DOHH2 (cell line): ENCODE results near the gene VCL.
"Not testable (repeated sequence)": the region's sequence is repeated elsewhere in the genome, so short reads cannot be mapped to it uniquely, and the experiment has no call there.

Source experiments
- H3F3A ChIP-seq: fragments of 200-600 bp; sonication (generic), shearing (Covaris generic); 2 replicates; pipeline ENCODE4 v1.6.0; 2016; ENCODE audit warnings: antibody characterized with exemption, mild to moderate bottlenecking; ENCODE audit not compliant: control insufficient read depth, insufficient read depth
- H3K27ac ChIP-seq: fragments of 200-600 bp; sonication (generic); 2 replicates; pipeline ENCODE4 v1.5.1; 2014; ENCODE audit warnings: low read depth, mild to moderate bottlenecking, low read length, moderate library complexity
- H3K27me3 ChIP-seq: fragments of 200-600 bp; sonication (generic); 2 replicates; pipeline ENCODE4 v1.6.1; 2014; ENCODE audit warnings: mild to moderate bottlenecking, low read length, mixed read lengths; ENCODE audit not compliant: control insufficient read depth
- H3K36me3 ChIP-seq: fragments of 200-600 bp; sonication (generic); 2 replicates; pipeline ENCODE4 v1.6.1; 2014; ENCODE audit warnings: mild to moderate bottlenecking, low read length, moderate library complexity, mixed read lengths; ENCODE audit not compliant: control insufficient read depth
- H3K4me1 ChIP-seq: fragments of 200-600 bp; sonication (generic); 2 replicates; pipeline ENCODE4 v1.6.1; 2014; ENCODE audit warnings: mild to moderate bottlenecking, low read length, mixed read lengths; ENCODE audit not compliant: control insufficient read depth
- H3K4me2 ChIP-seq: fragments of 200-600 bp; sonication (generic); 2 replicates; pipeline ENCODE4 v1.6.0; 2014; ENCODE audit warnings: mild to moderate bottlenecking, low read length, moderate library complexity
- H3K4me3 ChIP-seq: fragments of 200-600 bp; sonication (generic); 2 replicates; pipeline ENCODE4 v1.5.1; 2014; ENCODE audit warnings: mild to moderate bottlenecking, low read length, mixed read lengths
- H3K79me2 ChIP-seq: fragments of 200-600 bp; sonication (generic); 2 replicates; pipeline ENCODE4 v1.6.1; 2014; ENCODE audit warnings: mild to moderate bottlenecking, low read length, mixed read lengths; ENCODE audit not compliant: control insufficient read depth
- H3K9me2 ChIP-seq: fragments of 200-600 bp; sonication (generic); replicated peaks from 2 replicates; pipeline ENCODE4 v1.6.1; 2014; ENCODE audit warnings: mild to moderate bottlenecking, low read length, mixed read lengths; ENCODE audit not compliant: control insufficient read depth
- H3K9me3 ChIP-seq: fragments of 200-600 bp; sonication (generic); 2 replicates; pipeline ENCODE4 v1.6.1; 2014; ENCODE audit warnings: antibody characterized with exemption, low read length, mixed read lengths; ENCODE audit not compliant: control insufficient read depth, insufficient read depth
- H4K20me1 ChIP-seq: fragments of 200-600 bp; sonication (generic); 2 replicates; pipeline ENCODE4 v1.6.0; 2014; ENCODE audit warnings: low read depth, mild to moderate bottlenecking, antibody characterized with exemption, low read length, moderate library complexity; ENCODE audit not compliant: control insufficient read depth, insufficient read depth
- EZH2phosphoT487 ChIP-seq: fragments of 200-600 bp; sonication (generic); IDR thresholded peaks from 2 replicates; pipeline ENCODE4 v1.6.1; 2017; ENCODE audit warnings: borderline replicate concordance, mild to moderate bottlenecking, antibody characterized with exemption, low read length, moderate library complexity, mixed read lengths
- TF ChIP-seq, protein P1 (sequence below): fragments of 200-600 bp; sonication (generic); IDR thresholded peaks from one replicate; pipeline ENCODE4 v1.5.1; 2014; ENCODE audit warnings: antibody characterized with exemption, mild to moderate bottlenecking, low read depth, low read length; ENCODE audit not compliant: poor library complexity, severe bottlenecking

The VCL gene

DNA sequence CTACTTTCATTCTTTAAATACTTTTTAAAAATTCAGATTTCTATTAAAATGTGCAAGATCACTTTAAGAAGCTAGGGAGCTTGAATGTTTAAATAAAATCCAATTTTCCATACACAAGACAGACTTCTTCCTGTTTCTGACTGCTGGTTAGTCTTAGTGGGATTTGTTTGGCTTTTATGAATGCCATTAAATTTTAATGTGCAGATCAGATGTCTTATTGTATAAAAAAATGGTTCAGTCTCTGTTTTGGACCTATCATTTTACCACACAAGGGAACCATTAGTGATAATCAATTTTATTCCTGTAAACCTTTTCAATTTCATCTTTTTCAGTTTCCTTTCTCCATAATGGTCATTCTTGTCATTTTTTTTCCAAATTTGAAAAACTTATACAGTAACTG, 63.2 kb downstream of the VCL start:
- Histone ChIP-seq H3K4me1 (peaks cover 33% of the 10 kb centered on the region), H3K4me2 (no peak overlapping the region), H3F3A (peaks cover 5% of the 10 kb centered on the region; the same call in 1 of the 2 replicates), H3K36me3 (no peaks in the 10 kb centered on the region), H3K9me2 (no peaks in the 10 kb centered on the region), H3K9me3 (no peaks in the 10 kb centered on the region), H4K20me1 (no peaks in the 10 kb centered on the region), H3K79me2 (peaks cover 30% of the 10 kb centered on the region), H3K27ac (no peak overlapping the region), H3K4me3 (no peak overlapping the region), H3K27me3 (no peaks in the 10 kb centered on the region)
- TF ChIP-seq EZH2phosphoT487: no peak
- TF ChIP-seq, protein P1, sequence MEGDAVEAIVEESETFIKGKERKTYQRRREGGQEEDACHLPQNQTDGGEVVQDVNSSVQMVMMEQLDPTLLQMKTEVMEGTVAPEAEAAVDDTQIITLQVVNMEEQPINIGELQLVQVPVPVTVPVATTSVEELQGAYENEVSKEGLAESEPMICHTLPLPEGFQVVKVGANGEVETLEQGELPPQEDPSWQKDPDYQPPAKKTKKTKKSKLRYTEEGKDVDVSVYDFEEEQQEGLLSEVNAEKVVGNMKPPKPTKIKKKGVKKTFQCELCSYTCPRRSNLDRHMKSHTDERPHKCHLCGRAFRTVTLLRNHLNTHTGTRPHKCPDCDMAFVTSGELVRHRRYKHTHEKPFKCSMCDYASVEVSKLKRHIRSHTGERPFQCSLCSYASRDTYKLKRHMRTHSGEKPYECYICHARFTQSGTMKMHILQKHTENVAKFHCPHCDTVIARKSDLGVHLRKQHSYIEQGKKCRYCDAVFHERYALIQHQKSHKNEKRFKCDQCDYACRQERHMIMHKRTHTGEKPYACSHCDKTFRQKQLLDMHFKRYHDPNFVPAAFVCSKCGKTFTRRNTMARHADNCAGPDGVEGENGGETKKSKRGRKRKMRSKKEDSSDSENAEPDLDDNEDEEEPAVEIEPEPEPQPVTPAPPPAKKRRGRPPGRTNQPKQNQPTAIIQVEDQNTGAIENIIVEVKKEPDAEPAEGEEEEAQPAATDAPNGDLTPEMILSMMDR: no peak

DNA sequence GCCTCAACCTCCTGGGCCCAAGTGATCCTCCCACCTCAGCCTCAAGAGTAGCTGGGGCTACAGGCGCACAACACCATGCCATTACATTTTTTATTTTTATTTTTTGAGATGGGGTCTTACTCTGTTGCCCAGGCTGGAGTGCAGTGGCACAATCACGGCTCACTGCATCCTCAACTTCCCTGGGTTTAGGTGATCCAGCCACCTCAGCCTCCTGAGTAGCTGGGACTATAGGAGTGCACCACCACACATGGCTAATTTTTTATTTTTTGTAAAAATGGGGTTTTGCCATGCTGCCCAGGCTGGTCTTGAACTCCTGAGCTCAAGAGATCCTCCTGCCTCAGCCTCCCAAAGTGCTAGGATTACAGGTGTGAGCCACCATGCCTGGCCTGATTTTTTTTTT, 64.1 kb downstream of the VCL start:
- H3K4me2 ChIP-seq, H3K4me3 ChIP-seq, H3K27me3 ChIP-seq, H3K27ac ChIP-seq, H3K9me3 ChIP-seq, H4K20me1 ChIP-seq, H3K9me2 ChIP-seq, H3K36me3 ChIP-seq, H3F3A ChIP-seq: not testable (repeated sequence)
- H3K4me1 ChIP-seq: peaks cover 28% of the 10 kb centered on the region
- peaks cover 25% of the 10 kb centered on the region for H3K79me2 ChIP-seq

DNA sequence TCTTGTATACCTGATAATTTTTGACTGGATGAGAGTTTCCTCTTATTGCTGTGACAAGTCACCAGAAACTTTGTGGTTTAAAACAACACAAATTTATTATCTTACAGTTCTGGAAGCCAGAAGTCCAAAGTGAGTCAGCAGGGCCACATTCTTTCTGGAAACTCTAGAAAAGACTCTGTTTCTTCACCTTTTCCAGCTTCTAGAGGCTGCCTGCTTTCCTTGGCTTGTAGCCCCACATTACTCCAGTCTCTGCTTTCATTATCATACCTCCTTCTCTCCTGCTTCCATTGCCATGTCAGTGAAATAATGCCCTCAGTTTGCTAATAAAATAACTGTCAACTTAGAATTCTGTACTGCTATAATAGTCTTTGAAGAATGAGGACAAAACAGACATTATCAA, 65.3 kb downstream of the VCL start:
- H3K9me2 ChIP-seq: no peaks in the 10 kb centered on the region
- peaks cover 1% of the 10 kb centered on the region; the same call in 1 of the 2 replicates for H3F3A ChIP-seq
- H3K4me3 ChIP-seq: no peak overlapping the region
- H3K27me3 ChIP-seq: no peaks in the 10 kb centered on the region
- H4K20me1 ChIP-seq: no peaks in the 10 kb centered on the region
- H3K4me1 ChIP-seq: peaks cover 17% of the 10 kb centered on the region
- H3K36me3 ChIP-seq: no peaks in the 10 kb centered on the region
- no peak for TF ChIP-seq EZH2phosphoT487
- TF ChIP-seq, protein P1: no peak
- H3K27ac ChIP-seq: no peak overlapping the region
- no peaks in the 10 kb centered on the region for H3K9me3 ChIP-seq
- peaks cover 15% of the 10 kb centered on the region for H3K79me2 ChIP-seq
- no peak overlapping the region for H3K4me2 ChIP-seq

DNA sequence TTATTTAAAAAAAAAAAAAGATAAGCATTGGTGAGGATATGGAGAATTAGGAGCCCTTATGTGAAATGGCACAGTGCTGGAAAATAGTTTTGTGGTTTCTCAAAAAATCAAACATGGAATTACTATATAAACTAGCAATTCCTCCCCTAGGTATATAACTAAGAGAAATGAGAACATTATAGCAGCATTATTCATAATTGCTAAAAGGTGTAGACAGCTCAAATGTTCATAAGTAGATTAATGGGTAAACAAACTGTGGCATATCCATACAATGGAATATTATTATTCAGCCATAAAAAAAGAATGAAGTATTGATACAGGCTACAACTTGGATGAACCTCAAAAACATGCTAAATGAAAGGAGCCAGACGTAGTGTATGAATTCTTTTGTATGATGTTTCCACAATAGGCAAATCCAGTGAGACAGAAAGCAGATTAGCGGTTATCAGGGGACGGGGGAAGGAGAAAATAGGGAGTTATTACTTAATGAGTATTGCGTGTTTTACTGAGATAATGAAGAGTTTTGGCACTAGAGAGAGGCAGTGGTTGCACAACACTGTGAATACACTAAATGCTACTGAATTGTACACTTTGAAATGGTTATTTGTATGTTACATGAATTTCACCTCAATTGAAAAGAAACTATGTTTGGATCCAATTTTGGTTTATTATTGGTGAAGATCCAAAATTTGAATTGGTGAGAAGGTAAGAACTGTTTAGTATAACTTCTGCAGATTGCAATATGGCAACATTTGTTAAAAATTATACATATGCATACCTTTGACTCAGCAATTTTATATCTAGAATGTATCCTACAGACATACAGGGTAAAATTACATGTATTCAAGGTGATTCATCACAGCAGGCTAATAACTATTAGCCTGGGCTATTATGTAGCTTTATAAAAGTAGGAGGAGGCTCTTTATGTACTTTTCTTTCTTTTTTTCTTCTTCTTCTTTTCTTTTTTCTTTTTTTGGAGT, 69.7 kb downstream of the VCL start:
- H3K79me2 ChIP-seq: 0 out of 2 replicates have a peak, but pooled peaks cover 2% of the 10 kb centered on the region
- no peaks in the 10 kb centered on the region for H3K9me2 ChIP-seq
- no peaks in the 10 kb centered on the region for H3K27me3 ChIP-seq
- TF ChIP-seq, protein P1: no peak
- no peak for TF ChIP-seq EZH2phosphoT487
- H3K4me2 ChIP-seq: no peak overlapping the region
- H3F3A ChIP-seq: no peaks in the 10 kb centered on the region
- no peak overlapping the region for H3K4me3 ChIP-seq
- no peaks in the 10 kb centered on the region; the same call in 1 of the 2 replicates for H3K36me3 ChIP-seq
- no peak overlapping the region for H3K27ac ChIP-seq
- H3K4me1 ChIP-seq: peaks cover 14% of the 10 kb centered on the region
- no peaks in the 10 kb centered on the region for H3K9me3 ChIP-seq
- no peaks in the 10 kb centered on the region for H4K20me1 ChIP-seq
